ENCODE data around the gene ZNF354B.
"Not testable (repeated sequence)": the region's sequence is repeated elsewhere in the genome, so short reads cannot be mapped to it uniquely, and the experiment has no call there.

The ZNF354B gene

GRCh38 chr5:178859625-178860521 is at the start of gene ZNF354B:
Gene ZNF354B, plus strand, starts transcription at chr5:178859953. Its CDS starts 1,095 bp downstream, at chr5:178861048.
- DNase-seq (ENCODE audit: low read depth) = peak; percentile 78

- DNase-seq (ENCODE audit: low read depth) = no peak
Measured at GRCh38 chr5:178817506-178817905, 42.2 kb upstream of the ZNF354B start.

- DNase-seq (ENCODE audit: low read depth) = no peak
Measured at GRCh38 chr5:178818094-178818493, 41.7 kb upstream of the ZNF354B start.

GRCh38 chr5:178820001-178820400 is 39.8 kb upstream of the ZNF354B start:
- no peak for DNase-seq (ENCODE audit: low read depth)

GRCh38 chr5:178825444-178825843 is 34.3 kb upstream of the ZNF354B start:
- DNase-seq (ENCODE audit: low read depth) = no peak

GRCh38 chr5:178826216-178826615 is 33.5 kb upstream of the ZNF354B start:
- DNase-seq (ENCODE audit: low read depth) = no peak

GRCh38 chr5:178827636-178828035 is 32.1 kb upstream of the ZNF354B start:
- DNase-seq (ENCODE audit: low read depth) = no peak

- no peak for DNase-seq (ENCODE audit: low read depth)
Measured at GRCh38 chr5:178831049-178831448, 28.7 kb upstream of the ZNF354B start.

GRCh38 chr5:178832618-178833201 is 27.0 kb upstream of the ZNF354B start:
- DNase-seq (ENCODE audit: low read depth) = no peak

- no peak for DNase-seq (ENCODE audit: low read depth)
Measured at GRCh38 chr5:178836628-178837027, 23.1 kb upstream of the ZNF354B start.

GRCh38 chr5:178838695-178839318 is 20.9 kb upstream of the ZNF354B start:
- not testable (repeated sequence) for DNase-seq (ENCODE audit: low read depth)

GRCh38 chr5:178839319-178839704 is 20.4 kb upstream of the ZNF354B start:
- DNase-seq (ENCODE audit: low read depth) = no peak

- DNase-seq (ENCODE audit: low read depth) = not testable (repeated sequence)
Measured at GRCh38 chr5:178840399-178840798, 19.4 kb upstream of the ZNF354B start.

GRCh38 chr5:178849316-178849715 is 10.4 kb upstream of the ZNF354B start:
- DNase-seq (ENCODE audit: low read depth) = no peak

GRCh38 chr5:178851951-178852350 is 7.8 kb upstream of the ZNF354B start:
- DNase-seq (ENCODE audit: low read depth) = no peak

GRCh38 chr5:178854284-178854683 is 5.5 kb upstream of the ZNF354B start:
- DNase-seq (ENCODE audit: low read depth) = peak; percentile 12

GRCh38 chr5:178860615-178861014 is 862 bp downstream of the ZNF354B start:
- not testable (repeated sequence) for DNase-seq (ENCODE audit: low read depth)

- DNase-seq (ENCODE audit: low read depth) = no peak
Measured at GRCh38 chr5:178861627-178862026, 1.9 kb downstream of the ZNF354B start.

- no peak for DNase-seq (ENCODE audit: low read depth)
Measured at GRCh38 chr5:178866946-178867345, 7.2 kb downstream of the ZNF354B start.

GRCh38 chr5:178869577-178869976 is 9.8 kb downstream of the ZNF354B start:
- DNase-seq (ENCODE audit: low read depth) = no peak

GRCh38 chr5:178870411-178870810 is 10.7 kb downstream of the ZNF354B start:
- no peak for DNase-seq (ENCODE audit: low read depth)

- no peak for DNase-seq (ENCODE audit: low read depth)
Measured at GRCh38 chr5:178872302-178872701, 12.5 kb downstream of the ZNF354B start.

GRCh38 chr5:178883115-178883694 is 23.5 kb downstream of the ZNF354B start:
- not testable (repeated sequence) for DNase-seq (ENCODE audit: low read depth)

Measured in CMK (cell line).